GM18909 (cell line): ENCODE data around the gene POU2F3.
"Not testable (repeated sequence)": the region's sequence is repeated elsewhere in the genome, so short reads cannot be mapped to it uniquely, and the experiment has no call there.

Experiments used
- ATAC-seq: cut with Tn5 transposase; IDR thresholded peaks from one replicate; pipeline ENCODE4 v1.9.1; 2021; ENCODE audit warnings: mild to moderate bottlenecking; ENCODE audit not compliant: unreplicated experiment, poor library complexity

The POU2F3 gene

DNA sequence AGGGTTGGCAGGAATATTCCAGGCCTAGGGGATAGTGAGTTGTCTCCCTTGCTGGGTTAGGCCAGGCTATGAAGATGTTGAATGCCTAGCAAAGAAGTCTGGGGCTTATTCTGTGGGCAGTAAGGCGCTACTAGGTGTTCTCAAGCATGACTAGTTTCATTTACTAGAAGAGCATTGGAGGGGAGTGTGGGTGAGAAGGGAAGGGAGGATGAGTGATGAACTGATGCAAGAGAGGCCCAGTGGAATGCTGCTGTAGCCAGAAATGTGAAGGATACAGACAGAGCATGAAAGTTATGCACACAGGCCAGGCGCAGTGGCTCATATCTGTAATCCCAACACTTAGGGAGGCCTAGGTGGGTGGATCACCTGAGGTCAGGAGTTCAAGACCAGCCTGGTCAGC, 33.5 kb downstream of the POU2F3 start:
- ATAC-seq: no peak

GRCh38 chr11:120273956-120274355, 34.0 kb downstream of the POU2F3 start:
- ATAC-seq: not testable (repeated sequence)

DNA sequence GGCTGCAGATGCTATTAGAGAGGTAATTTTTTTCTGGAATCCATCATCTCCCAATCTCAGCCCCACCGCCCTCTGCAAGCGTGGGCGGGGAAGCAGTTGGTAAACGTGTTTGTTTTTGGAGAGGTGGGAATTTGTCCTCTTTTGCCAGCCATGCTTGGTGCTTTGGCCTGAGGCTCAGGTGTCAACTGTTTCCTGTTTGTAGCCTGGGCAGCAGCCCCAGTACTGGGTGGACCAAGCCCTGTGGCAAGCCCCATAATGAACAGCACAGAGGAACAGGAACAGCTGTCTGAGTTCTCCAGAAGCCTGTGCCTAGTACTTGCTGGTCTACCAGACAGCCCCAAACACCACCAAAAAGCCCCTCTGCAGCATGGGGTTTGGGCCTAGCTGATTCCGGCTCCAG, 39.6 kb downstream of the POU2F3 start:
- ATAC-seq: no peak

GRCh38 chr11:120280600-120281051, 40.7 kb downstream of the POU2F3 start:
- no peak for ATAC-seq

DNA sequence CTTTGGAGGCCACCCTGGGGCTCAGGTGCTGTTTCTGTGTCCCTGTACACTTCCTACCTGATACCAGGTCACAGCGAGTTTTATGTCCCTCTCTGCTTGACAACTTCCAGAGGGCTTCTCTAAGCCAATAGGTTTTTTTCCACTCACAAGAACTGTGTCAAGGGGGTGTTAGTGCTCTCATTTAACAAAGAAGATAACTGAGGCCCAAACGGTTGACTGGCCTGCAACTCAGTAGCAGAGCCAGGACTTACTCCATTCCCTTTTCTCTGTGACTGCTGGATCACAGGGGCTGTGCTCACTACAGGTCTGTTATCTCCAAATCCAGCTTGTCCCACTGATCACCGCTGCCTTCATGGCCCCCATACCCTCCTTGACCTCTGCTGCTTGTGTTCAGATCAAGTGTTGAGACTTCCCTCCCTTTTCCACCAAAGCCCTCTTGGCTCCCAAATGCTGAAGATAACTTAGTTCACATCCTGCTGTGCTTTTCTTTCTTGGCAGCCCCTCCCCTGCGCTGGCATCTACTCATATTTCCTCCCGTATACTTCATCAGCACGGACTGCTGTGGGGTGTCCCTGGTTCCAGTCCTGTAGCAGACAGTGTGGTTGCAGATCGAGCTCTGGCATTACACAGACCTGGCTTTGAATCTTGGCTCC, 41.3 kb downstream of the POU2F3 start:
- no peak for ATAC-seq

DNA sequence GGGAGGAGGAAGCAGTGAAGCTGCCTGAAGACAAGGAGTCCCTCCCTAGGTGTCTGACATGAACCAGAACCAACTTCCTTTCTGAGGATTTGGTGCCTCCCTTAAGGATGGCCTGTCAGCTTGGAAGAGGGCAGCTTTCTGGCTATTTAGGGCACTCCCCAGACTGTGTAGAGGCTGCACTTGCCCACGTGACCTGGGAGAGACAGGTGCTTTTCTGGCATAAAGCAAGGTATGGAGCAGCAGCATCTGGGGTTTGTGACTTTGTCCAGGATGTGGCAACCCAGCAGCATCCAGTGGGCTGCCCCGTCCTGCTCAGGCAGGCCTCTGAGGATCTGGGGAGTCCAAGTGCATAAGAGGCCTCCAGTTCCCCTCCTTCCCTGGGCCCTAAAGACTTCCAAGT, 43.2 kb downstream of the POU2F3 start:
- ATAC-seq: no peak

DNA sequence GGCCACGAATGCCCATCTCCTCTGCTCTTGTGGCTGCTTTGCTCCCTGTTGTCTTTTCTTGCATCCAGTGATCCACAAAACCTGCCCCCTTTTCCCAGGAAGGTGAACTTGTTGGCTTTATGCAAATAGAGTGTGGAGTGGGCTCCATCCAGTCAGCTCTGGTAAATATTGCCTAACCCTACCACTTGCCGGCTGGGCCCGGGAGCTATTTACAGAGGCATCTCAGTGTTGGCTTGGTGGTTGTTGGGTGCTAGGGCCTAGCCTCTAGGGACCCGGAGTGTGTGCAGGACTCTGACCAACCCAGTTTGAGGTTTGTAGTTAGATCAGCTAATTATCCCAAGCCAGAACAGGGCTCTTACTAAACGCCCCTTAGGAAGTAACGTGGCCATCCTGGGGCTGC, 44.3 kb downstream of the POU2F3 start:
- ATAC-seq: no peak

DNA sequence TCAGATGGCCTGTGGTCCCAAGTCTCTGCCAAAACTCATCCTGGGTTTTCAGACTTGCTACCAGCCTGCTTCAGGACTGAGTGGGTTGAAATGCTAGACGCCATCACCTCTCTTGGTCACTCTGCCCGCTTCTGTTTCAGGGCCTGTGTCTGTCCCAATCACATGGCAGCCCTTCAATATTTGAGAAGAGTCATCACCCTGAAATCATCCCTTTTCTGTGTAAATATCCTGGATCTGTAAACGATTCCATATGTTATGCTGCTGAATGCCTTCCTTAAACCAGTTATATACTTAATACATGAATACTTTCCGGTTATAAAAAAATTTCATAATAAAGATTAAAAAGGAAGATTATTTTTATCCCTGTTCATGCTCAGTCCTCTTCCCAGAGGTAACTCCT, 45.3 kb downstream of the POU2F3 start:
- no peak for ATAC-seq

GRCh38 chr11:120288021-120288420, 48.1 kb downstream of the POU2F3 start:
- ATAC-seq: no peak

DNA sequence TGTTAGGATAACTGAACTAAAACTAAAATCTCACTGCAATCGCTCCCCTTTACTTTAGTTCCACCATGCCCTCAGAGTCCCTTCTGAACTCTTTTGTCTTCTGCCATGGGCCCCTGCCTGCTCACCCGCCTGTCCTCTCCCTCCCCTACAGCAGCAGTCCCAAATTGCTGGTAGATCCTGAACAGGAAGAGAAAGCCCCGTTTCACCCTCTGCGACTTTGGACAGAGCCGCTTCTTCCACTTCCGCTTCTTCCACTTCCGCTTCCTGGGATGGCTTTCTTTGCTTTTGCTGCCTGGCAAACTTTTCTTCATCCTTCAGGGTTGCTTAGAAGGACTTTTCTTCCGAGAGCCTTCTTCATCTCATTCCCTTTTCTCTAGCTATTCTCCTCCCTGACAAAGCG, 49.5 kb downstream of the POU2F3 start:
- no peak for ATAC-seq

DNA sequence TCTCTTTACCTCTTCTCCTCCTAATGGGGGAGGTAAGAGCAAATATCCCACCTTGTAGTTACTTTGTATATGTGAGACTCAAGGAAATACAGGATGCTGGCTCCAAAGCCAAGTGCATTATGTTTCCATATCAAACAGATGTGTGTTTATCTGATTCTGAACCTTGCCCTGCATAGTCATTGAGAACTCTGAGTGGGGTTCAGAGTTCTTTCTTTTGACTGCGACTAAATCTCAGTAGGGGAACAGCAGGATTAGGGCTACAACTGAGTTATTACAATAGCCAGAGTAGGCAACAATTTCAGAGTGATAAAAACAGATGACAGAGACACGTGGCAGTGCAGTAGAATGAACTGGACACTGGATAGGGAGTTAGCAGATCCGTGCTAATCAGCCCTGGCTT, 51.0 kb downstream of the POU2F3 start:
- ATAC-seq: no peak

- ATAC-seq: no peak
Observed at GRCh38 chr11:120293038-120293800, 53.3 kb downstream of the POU2F3 start.

- ATAC-seq: no peak
Observed at GRCh38 chr11:120294096-120294495, 54.2 kb downstream of the POU2F3 start.

GRCh38 chr11:120295099-120295498, 55.2 kb downstream of the POU2F3 start:
- no peak for ATAC-seq

DNA sequence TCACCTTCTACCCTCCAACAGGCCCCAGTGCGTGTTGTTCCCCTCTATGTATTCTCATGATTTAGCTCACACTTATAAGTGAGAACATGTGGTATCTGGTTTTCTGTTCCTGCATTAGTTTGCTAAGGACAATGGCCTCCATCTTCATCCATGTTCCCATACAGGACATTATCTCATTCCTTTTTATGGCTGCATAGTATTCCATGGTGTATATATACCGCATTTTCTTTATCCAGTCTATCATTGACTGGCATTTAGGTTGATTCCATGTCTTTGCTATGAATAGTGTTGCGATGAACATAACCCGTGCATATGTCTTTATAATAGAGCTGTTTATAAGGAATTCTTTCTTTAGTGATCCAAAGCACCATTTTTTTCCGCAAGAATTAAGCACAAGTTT, 56.6 kb downstream of the POU2F3 start:
- no peak for ATAC-seq

- no peak for ATAC-seq
Observed at GRCh38 chr11:120298461-120298860, 58.5 kb downstream of the POU2F3 start.

- ATAC-seq: no peak
Observed at GRCh38 chr11:120302001-120302805, 62.3 kb downstream of the POU2F3 start.

- no peak for ATAC-seq
Observed at GRCh38 chr11:120303004-120303637, 63.2 kb downstream of the POU2F3 start.

DNA sequence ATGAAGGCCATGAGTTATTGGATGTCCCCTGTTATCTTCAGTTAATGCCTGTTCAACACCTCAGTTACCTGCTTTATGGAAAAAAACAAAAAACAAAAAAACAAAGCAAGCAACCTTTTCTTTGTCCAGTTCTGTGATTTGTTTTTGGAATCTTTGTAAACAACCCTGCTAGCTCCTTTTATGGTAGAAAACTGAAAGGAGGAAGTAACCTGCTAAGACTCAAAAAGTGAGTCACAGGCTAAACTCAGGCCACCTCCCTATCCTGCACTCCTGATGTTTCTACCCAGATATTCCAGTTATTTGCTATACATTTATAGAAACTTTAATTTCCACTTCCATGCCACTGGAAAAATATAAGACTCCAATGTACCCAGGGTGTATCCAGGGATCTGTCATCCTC, 64.6 kb downstream of the POU2F3 start:
- ATAC-seq: no peak

GRCh38 chr11:120305286-120305685, 65.3 kb downstream of the POU2F3 start:
- ATAC-seq: no peak
